ENCODE results near the gene PPP2R5D. TPM values are rescaled to one million over a fixed set of nuclear protein-coding genes. Genes with fewer than 3 reads are reported as not detected.
"Not testable (repeated sequence)": the region's sequence is repeated elsewhere in the genome, so short reads cannot be mapped to it uniquely, and the experiment has no call there.

The PPP2R5D gene
- total RNA-seq, 1 experiment from 2014 or later = 53.7 TPM

DNA sequence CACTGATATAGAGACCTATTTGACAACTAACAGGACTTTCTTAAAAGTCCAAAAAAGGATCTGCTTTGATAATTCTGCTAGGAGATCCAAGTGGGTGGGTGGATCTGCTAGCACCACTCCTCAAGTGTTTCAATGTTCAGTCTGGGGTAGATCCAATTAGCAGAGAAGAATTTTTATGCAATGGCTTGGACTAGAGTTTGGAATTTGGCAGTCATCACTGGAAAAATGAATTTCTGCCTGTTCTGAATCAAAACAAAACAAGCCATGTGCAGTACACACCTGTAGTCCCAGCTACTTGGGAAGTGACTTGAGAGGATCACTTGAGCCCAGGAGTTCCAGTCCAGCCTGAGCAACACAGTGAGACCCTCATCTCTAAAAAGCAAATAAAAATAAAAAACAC is 36.4 kb upstream of the PPP2R5D start:
- no peak overlapping the region for H3K4me2 ChIP-seq
- H3F3A ChIP-seq (ENCODE audit: insufficient read depth, low read depth) = peaks cover 3% of the 10 kb centered on the region; the same call in 1 of the 2 replicates
- ChIA-PET CTCF (no interaction called here), POLR2A (ENCODE audit: unreplicated experiment) (interaction anchor here (0.7 kb wide), 1 partner anchor 9 kb away, joined by 4 read pairs; no protein-coding TSS in a partner anchor)
- H3K9me2 ChIP-seq (ENCODE audit: insufficient read depth) = no peaks in the 10 kb centered on the region
- H3K9me3 ChIP-seq (ENCODE audit: insufficient read depth, low read depth) = no peaks in the 10 kb centered on the region
- TF ChIP-seq EZH2 (IDR thresholded peaks at IDR 0.05; ENCODE audit: low read depth) = no peak
- TF ChIP-seq, protein P1, sequence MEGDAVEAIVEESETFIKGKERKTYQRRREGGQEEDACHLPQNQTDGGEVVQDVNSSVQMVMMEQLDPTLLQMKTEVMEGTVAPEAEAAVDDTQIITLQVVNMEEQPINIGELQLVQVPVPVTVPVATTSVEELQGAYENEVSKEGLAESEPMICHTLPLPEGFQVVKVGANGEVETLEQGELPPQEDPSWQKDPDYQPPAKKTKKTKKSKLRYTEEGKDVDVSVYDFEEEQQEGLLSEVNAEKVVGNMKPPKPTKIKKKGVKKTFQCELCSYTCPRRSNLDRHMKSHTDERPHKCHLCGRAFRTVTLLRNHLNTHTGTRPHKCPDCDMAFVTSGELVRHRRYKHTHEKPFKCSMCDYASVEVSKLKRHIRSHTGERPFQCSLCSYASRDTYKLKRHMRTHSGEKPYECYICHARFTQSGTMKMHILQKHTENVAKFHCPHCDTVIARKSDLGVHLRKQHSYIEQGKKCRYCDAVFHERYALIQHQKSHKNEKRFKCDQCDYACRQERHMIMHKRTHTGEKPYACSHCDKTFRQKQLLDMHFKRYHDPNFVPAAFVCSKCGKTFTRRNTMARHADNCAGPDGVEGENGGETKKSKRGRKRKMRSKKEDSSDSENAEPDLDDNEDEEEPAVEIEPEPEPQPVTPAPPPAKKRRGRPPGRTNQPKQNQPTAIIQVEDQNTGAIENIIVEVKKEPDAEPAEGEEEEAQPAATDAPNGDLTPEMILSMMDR (conservative IDR thresholded peaks at IDR 0.05) = no peak
- no peaks in the 10 kb centered on the region for H3K36me3 ChIP-seq (ENCODE audit: low read depth)
- no TSS peak for BruUV-seq (replicated peaks)
- no peaks in the 10 kb centered on the region for H4K20me1 ChIP-seq (ENCODE audit: insufficient read depth)
- no peak overlapping the region for H3K27ac ChIP-seq
- H2AFZ ChIP-seq = no peak overlapping the region
- no peaks in the 10 kb centered on the region for H3K79me2 ChIP-seq (ENCODE audit: low read depth)
- intact Hi-C loops (cut with micrococcal nuclease; ENCODE audit: unreplicated experiment) = no loop called here
- H3K27me3 ChIP-seq (ENCODE audit: insufficient read depth, low read depth) = no peaks in the 10 kb centered on the region
- no peak overlapping the region for H3K4me3 ChIP-seq
- DNase-seq = no peak
- H3K4me1 ChIP-seq (replicated peaks; ENCODE audit: insufficient read depth) = no peaks in the 10 kb centered on the region

DNA sequence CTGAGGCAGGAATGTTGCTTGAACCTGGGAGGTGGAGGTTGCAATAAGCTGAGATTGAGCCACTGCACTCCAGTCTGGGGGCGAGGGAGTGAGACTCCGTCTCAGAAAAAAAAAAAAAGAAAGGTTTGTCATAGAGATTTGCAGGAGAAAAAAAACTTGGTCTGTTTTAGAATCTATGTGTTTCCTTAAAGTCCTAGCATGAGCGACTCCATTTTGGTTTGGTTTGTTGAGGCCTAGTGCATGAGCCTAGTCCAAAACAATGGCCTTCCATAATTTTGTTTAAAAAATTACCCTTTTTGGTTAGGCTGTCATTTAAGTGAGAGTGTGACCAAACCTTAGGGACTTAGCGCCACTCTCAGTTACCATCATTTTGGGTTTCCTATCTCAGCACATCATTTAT is 32.0 kb upstream of the PPP2R5D start:
- no peaks in the 10 kb centered on the region for H3K79me2 ChIP-seq (ENCODE audit: low read depth)
- H3F3A ChIP-seq (ENCODE audit: insufficient read depth, low read depth) = no peaks in the 10 kb centered on the region; the same call in 1 of the 2 replicates
- no peaks in the 10 kb centered on the region for H3K27me3 ChIP-seq (ENCODE audit: insufficient read depth, low read depth)
- BruUV-seq (replicated peaks) = no TSS peak
- DNase-seq = no peak
- H3K27ac ChIP-seq = no peak overlapping the region
- intact Hi-C loops (cut with micrococcal nuclease; ENCODE audit: unreplicated experiment) = no loop called here
- no peaks in the 10 kb centered on the region for H3K9me3 ChIP-seq (ENCODE audit: insufficient read depth, low read depth)
- H3K4me3 ChIP-seq = no peak overlapping the region
- TF ChIP-seq EZH2 (IDR thresholded peaks at IDR 0.05; ENCODE audit: low read depth) = no peak
- TF ChIP-seq, protein P1 (conservative IDR thresholded peaks at IDR 0.05) = no peak
- H3K36me3 ChIP-seq (ENCODE audit: low read depth) = no peaks in the 10 kb centered on the region
- H4K20me1 ChIP-seq (ENCODE audit: insufficient read depth) = no peaks in the 10 kb centered on the region
- H3K4me1 ChIP-seq (replicated peaks; ENCODE audit: insufficient read depth) = no peaks in the 10 kb centered on the region
- H2AFZ ChIP-seq = no peak overlapping the region
- H3K9me2 ChIP-seq (ENCODE audit: insufficient read depth) = no peaks in the 10 kb centered on the region
- no peak overlapping the region for H3K4me2 ChIP-seq
- ChIA-PET CTCF (no interaction called here), POLR2A (ENCODE audit: unreplicated experiment) (no interaction called here)

DNA sequence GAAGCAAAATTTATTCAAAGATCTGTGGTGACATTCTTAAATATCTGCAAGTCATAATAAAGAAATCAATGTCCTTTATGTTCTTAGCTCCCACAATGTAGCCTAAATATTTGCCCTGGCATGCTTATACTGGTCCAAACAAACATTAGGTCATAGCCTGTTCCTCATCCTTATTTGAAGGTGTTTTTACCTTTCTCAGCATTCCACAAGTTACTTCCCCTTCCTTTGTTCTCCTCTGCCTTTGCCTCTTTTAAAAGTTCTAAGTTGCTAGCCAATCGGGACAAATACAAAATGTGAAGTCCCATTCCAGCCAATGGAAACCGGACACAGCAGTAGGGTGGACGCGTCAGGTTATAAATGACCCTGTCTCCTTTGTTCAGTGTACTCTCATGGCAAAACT is 30.0 kb upstream of the PPP2R5D start:
- POLR2A ChIA-PET (ENCODE audit: unreplicated experiment) = not testable (repeated sequence)

DNA sequence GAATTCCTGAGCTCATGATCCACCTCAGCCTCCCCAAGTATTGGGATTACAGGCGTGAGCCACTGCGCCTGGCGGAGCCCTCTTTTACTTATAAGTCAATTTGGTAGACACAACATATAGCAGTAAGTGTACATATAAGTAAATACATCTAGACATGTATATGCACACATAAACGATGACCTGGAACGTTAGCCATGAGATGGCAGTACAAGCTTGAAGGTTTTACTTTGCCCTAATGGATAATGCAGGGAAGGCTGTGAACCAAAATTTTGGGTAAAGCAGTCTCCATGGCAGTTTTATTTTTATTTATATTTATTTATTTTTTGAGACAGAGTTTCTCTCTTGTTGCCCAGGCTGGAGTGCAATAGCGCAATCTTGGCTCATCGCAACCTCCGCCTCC is 26.2 kb upstream of the PPP2R5D start:
- peaks cover 9% of the 10 kb centered on the region; the same call in 1 of the 2 replicates for H3F3A ChIP-seq (ENCODE audit: insufficient read depth, low read depth)
- no peaks in the 10 kb centered on the region for H3K9me3 ChIP-seq (ENCODE audit: insufficient read depth, low read depth)
- no peak overlapping the region for H3K27ac ChIP-seq
- H3K36me3 ChIP-seq (ENCODE audit: low read depth) = no peaks in the 10 kb centered on the region
- no peaks in the 10 kb centered on the region for H3K9me2 ChIP-seq (ENCODE audit: insufficient read depth)
- peaks cover 11% of the 10 kb centered on the region for H3K4me1 ChIP-seq (replicated peaks; ENCODE audit: insufficient read depth)
- H3K27me3 ChIP-seq (ENCODE audit: insufficient read depth, low read depth) = no peaks in the 10 kb centered on the region
- H3K4me3 ChIP-seq = no peak overlapping the region
- DNase-seq = no peak
- no TSS peak for BruUV-seq (replicated peaks)
- H2AFZ ChIP-seq = no peak overlapping the region
- CTCF ChIA-PET = interaction anchor here (0.5 kb wide), 1 partner anchor 26 kb away, joined by 5 read pairs; the partner anchor contains the start of gene PPP2R5D
- H3K4me2 ChIP-seq = no peak overlapping the region
- TF ChIP-seq, protein P1 (conservative IDR thresholded peaks at IDR 0.05) = no peak
- no peak for TF ChIP-seq EZH2 (IDR thresholded peaks at IDR 0.05; ENCODE audit: low read depth)
- intact Hi-C loops (cut with micrococcal nuclease; ENCODE audit: unreplicated experiment) = no loop called here
- POLR2A ChIA-PET (ENCODE audit: unreplicated experiment) = no interaction called here
- no peaks in the 10 kb centered on the region for H4K20me1 ChIP-seq (ENCODE audit: insufficient read depth)
- H3K79me2 ChIP-seq (ENCODE audit: low read depth) = no peaks in the 10 kb centered on the region

More for the DNA sequence above, 30.0 kb upstream of the PPP2R5D start:
- H3K4me1 ChIP-seq (replicated peaks; ENCODE audit: insufficient read depth); H3F3A ChIP-seq (ENCODE audit: insufficient read depth, low read depth); H3K9me3 ChIP-seq (ENCODE audit: insufficient read depth, low read depth); DNase-seq; intact Hi-C loops (cut with micrococcal nuclease; ENCODE audit: unreplicated experiment); H3K4me2 ChIP-seq; H3K4me3 ChIP-seq; H3K9me2 ChIP-seq (ENCODE audit: insufficient read depth); H3K27me3 ChIP-seq (ENCODE audit: insufficient read depth, low read depth); H3K27ac ChIP-seq; H3K36me3 ChIP-seq (ENCODE audit: low read depth); H2AFZ ChIP-seq; H3K79me2 ChIP-seq (ENCODE audit: low read depth); CTCF ChIA-PET; BruUV-seq (replicated peaks); H4K20me1 ChIP-seq (ENCODE audit: insufficient read depth): not testable (repeated sequence)

Data from PC-9 (cell line).